HL-60 (cell line): ENCODE data around the gene ANAPC2.

Experiments
- GABPA ChIP-seq: IDR thresholded peaks from 2 replicates; pipeline ENCODE4 v1.6.1; 2012; ENCODE audit warnings: low read depth
- TF ChIP-seq, protein P1 (sequence below): IDR thresholded peaks from 2 replicates; pipeline ENCODE4 v1.6.1; 2012; ENCODE audit warnings: low read depth; ENCODE audit not compliant: insufficient replicate concordance

DNA sequence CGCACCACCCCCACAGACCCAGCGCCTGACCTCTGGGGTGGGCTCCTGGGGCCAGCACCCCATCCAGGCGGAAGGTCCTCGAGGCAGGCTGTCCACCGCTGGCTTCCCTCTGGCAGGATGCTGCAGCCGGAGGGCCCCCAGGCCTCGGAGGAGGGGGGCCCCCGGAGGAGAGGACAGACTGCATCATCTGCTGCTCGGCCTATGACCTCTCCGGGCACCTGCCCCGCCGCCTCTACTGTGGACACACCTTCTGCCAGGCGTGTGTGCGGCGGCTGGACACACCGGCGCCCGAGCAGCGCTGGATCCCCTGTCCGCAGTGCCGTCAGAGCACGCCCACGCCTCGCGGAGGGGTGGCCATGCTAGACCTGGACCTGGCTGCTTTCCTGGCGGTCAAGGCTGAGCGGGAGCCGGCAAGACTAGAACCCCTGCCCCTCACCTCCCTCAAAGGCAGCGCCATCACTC, 40.2 kb upstream of the ANAPC2 start:
- no peak for TF ChIP-seq GABPA
- TF ChIP-seq, protein P1, sequence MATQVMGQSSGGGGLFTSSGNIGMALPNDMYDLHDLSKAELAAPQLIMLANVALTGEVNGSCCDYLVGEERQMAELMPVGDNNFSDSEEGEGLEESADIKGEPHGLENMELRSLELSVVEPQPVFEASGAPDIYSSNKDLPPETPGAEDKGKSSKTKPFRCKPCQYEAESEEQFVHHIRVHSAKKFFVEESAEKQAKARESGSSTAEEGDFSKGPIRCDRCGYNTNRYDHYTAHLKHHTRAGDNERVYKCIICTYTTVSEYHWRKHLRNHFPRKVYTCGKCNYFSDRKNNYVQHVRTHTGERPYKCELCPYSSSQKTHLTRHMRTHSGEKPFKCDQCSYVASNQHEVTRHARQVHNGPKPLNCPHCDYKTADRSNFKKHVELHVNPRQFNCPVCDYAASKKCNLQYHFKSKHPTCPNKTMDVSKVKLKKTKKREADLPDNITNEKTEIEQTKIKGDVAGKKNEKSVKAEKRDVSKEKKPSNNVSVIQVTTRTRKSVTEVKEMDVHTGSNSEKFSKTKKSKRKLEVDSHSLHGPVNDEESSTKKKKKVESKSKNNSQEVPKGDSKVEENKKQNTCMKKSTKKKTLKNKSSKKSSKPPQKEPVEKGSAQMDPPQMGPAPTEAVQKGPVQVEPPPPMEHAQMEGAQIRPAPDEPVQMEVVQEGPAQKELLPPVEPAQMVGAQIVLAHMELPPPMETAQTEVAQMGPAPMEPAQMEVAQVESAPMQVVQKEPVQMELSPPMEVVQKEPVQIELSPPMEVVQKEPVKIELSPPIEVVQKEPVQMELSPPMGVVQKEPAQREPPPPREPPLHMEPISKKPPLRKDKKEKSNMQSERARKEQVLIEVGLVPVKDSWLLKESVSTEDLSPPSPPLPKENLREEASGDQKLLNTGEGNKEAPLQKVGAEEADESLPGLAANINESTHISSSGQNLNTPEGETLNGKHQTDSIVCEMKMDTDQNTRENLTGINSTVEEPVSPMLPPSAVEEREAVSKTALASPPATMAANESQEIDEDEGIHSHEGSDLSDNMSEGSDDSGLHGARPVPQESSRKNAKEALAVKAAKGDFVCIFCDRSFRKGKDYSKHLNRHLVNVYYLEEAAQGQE: no peak
